ENCODE results near the gene ATP1B2.
A peak's percentile ranks its signal among the peaks of the same experiment; 100 is the strongest.

The ATP1B2 gene

DNA sequence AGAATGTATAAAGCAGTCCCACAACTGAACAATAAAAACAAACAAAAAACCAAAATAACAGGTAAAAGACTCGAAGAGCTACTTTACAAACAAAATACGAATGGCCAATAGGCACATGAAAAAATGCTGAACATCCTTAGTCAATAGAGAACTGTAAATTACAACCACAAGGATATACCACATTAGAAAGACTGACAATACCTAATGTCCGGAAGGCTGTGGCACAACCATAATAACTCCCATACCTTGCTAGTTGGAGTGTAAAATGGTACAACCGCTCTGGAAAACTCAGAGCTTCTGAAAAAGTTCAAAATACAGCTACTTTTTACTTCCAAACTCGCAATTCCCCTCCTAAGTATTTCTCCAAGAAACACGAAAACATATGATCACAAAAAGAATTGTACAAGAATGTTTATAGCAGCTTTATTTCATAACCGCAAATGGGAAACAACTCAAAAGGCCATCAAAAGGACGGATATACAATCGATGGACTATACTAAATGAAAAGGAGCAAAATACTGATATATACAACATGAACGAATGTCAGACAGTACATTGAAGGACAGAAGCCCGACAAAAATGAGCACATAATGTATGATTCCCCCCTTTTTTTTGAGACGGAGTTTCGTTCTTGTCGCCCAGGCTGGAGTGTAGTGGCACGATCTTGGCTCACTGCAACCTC lies 34.3 kb downstream of the ATP1B2 start:
- peak; percentile 23 for DNase-seq

DNA sequence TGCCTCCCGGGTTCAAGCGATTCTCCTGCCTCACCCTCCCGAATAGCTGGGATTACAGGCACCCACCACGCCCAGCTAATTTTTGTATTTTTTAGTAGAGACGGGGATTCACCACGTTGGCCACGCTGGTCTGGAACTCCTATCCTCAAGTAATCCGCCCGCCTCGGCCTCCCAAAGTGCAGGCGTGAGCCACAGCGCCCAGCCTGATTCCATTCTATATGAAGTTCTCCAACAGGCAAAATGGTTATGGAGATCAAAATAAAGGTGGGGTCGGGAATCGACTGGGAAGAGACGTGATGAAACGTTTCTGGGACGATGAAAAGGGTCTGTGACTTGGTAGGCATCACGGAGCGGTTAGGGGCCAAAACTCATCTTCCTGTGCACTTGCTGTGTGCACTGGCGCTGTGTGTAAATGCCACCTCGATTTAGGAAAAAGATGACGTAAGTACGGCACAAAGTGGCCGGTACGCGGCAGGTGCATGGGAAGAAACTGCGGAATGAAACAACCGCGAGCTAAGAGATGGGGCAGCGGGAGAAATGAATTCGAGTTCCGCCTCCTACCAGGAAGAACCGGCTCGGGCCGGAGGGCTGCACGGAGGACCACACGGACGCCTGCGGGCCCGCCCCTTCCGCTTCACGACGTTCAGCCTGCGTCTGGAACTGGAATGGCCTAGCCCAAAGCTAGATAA lies 35.0 kb downstream of the ATP1B2 start:
- no peak for DNase-seq

DNA sequence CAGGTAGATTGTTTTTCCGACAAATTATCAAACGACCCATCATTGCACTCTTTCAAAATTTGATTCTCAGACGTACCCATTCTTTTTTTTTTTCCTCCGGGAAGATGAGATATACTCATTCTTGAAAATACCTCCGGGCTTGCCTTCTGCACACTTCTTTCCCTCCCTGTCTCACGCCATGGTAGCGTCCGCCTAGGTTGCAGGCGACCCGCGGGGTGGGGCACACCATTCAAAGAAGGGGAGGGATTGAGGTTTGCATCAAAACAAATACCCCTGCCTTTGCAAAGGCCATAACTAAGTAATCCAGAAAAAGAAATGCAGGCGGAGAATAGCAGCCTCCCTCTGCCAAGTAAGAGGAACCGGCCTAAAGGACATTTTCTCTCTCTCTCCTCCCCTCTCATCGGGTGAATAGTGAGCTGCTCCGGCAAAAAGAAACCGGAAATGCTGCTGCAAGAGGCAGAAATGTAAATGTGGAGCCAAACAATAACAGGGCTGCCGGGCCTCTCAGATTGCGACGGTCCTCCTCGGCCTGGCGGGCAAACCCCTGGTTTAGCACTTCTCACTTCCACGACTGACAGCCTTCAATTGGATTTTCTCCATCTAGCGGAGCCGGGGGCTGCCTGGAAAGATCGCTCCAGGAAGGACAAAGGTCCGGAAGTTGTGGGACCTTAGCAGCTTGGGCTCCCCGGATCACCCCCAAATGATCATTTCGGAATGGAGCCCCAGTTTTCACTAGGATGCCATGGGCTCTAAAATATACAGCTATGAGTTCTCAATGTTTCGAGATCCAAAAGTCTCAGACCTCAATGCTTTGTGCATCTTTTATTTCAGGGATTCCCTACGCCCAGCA lies 35.7 kb downstream of the ATP1B2 start:
- peak; percentile 100 for DNase-seq

DNA sequence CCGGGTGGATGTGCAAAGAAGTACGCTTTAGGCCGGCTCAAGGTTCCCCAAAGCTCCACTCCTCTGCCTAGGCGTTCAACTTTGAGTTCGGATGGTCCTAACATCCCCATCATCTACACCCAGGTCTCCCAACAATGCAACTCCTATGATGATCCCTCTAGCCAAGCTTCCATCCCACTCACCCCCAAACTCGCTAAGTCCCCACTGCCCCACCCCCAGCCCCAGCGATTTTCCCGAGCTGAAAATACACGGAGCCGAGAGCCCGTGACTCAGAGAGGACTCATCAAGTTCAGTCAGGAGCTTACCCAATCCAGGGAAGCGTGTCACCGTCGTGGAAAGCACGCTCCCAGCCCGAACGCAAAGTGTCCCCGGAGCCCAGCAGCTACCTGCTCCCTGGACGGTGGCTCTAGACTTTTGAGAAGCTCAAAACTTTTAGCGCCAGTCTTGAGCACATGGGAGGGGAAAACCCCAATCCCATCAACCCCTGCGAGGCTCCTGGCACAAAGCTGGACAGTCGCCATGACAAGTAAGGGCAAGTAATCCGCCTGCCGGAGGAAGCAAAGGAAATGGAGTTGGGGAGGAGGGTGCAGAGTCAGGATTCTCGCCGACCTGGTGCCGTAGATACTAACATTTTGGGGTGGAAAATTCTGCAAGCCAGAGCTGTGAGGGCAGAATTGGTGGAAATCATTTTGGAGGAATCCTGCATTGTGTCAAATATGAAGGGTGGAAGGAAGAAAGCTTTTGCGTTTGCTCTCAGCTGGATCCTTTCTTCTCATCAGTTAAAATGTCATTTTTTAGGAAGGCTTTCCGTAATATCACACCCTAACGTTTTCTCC lies 36.6 kb downstream of the ATP1B2 start, which contains the start of gene TP53:
Gene TP53 (minus strand): TSS at position 419 of the 836 bp plus-strand sequence. CDS start 10,896 bp downstream, outside the sequence.
- peak; percentile 84 for DNase-seq

DNA sequence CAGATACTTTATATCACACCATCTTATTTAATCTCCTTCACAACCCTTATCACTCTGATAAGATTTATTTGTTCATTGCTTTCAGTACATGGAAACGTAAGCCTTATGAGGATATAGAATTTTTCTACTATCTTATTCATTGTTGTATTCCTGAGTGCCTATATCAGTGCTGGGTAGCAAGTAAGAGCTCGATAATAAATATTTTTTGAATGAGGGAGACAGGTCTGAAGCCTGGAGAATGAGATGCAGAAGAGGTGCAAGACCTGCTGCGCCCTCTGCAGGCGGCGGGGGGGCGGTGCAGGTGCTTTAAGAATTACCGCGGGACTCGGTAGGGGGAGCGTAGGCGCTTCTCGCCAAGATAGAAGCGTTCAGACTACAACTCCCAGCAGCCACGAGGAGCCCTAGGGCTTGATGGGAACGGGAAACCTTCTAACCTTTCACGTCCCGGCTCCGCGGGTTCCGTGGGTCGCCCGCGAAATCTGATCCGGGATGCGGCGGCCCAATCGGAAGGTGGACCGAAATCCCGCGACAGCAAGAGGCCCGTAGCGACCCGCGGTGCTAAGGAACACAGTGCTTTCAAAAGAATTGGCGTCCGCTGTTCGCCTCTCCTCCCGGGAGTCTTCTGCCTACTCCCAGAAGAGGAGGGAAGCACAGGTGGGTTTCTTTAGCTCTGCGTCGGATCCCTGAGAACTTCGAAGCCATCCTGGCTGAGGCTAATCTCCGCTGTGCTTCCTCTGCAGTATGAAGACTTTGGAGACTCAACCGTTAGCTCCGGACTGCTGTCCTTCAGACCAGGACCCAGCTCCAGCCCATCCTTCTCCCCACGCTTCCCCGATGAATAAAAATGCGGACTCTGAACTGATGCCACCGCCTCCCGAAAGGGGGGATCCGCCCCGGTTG lies 37.4 kb downstream of the ATP1B2 start, which contains the start of gene WRAP53:
Gene WRAP53 (plus strand): TSS at position 570 of the 900 bp plus-strand sequence. CDS start 172 bp downstream, at position 742.
- peak; percentile 97 for DNase-seq

DNA sequence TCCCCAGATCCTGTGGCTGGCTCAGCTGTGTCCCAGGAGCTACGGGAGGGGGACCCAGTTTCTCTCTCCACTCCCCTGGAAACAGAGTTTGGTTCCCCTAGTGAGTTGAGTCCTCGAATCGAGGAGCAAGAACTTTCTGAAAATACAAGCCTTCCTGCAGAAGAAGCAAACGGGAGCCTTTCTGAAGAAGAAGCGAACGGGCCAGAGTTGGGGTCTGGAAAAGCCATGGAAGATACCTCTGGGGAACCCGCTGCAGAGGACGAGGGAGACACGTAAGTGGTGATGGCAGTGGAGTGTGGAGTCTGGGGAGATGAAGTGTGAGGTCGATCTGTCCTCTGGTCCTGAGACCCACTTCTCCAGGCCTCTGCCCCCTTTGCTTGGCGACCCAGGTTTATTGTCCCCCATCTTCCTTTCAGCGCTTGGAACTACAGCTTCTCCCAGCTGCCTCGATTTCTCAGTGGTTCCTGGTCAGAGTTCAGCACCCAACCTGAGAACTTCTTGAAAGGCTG lies 38.1 kb downstream of the ATP1B2 start:
- no peak for DNase-seq

DNA sequence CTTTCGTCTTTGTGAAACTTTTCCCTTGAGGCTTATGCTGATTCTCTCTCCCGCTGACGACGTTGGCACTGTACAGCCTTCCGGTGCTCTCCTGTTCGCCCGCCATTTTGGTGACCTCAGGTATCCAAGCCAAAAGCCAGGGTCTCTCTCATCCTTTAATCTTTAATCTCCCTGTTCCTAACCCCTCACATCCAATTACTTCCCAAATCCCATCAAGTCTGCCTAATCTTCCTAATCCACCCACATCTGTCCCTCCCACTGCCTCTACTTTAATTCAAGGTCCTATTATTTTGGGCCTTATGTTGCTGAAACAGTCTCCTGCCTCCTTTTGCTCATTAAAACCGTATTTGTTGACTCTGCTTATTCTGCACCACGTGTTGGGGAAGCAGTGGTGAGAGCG lies 44.9 kb downstream of the ATP1B2 start:
- DNase-seq, result no peak

DNA sequence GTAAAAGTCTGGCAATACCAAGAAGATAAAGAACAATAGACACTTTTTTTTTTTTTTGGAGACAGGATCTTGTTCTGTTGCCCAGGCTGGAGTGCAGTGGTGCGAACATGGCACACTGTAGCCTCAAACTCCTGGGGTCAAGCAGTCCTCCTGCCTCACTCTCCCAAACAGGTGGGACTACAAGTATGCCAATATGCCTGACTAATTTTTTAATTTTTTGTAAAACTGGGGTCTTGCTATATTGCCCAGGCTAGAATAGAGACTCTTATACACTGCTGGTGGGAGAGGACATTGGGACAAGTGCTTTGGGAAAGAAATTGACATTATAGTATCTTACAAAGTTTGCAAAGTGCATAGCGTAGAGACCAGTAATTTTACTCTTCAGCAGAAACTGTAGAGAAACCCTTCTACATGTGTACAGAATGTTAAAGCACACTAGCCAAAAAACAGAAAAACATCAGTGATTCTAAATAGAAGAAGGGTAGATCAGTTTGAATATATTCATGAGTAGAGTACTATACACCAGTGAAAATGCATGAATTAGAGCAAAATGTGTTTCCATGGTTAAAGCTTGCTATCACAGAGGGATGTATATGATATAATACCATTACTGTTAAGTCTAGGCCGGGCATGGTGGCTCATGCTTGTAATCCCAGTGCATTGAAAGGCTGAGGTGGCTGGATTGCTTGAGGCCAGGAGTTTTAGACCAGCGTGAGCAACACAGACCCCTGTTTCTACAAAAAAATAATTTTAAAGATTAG lies 47.3 kb downstream of the ATP1B2 start:
- DNase-seq, result no peak

DNA sequence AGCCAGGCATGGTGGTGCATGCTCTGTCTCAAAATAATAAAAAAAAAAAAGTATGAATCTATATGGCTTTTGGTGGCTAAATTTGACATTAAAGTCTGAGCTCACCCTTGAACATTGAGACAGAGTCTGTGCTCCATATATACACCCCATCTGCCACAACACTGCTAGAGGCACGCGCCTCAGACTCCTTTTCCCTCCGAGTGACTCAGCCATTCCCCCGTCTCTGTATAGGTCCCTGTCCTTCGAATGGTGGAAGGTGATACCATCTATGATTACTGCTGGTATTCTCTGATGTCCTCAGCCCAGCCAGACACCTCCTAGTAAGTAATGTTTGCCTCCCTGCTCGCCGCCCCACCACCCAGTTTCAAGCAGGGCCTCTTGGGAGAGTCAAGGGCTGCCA lies 49.8 kb downstream of the ATP1B2 start:
- no peak for DNase-seq

DNA sequence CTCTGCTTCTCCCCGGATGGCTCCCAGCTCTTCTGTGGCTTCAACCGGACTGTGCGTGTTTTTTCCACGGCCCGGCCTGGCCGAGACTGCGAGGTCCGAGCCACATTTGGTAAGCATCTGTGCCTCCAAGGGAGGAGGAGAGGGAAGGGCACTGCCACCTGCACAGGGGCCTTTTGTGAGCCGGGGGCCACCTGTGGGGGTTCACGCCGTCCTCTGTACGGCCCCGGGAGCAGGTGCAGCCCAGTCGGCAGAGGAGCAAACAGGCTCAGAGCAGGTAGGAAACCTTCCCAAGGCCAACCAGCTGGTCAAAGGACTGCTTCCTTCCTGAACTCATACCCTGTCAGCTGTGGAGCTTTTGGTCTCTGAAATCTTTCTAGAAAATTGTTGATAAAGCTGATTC lies 51.0 kb downstream of the ATP1B2 start:
- DNase-seq, result no peak

DNA sequence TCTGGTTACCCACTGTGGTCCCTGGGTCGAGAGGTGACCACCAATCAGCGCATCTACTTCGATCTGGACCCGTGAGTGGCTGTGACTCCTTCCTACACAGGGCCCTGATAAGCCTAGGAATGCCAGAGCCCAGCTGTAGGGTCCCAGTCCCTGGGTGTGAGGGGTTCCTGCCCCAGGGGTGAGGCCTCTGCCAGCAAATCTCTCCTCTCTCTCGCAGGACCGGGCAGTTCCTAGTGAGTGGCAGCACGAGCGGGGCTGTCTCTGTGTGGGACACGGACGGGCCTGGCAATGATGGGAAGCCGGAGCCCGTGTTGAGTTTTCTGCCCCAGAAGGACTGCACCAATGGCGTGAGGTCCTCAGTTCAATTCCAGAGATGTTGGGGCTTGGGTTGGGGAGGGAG lies 52.0 kb downstream of the ATP1B2 start:
- DNase-seq, result no peak

DNA sequence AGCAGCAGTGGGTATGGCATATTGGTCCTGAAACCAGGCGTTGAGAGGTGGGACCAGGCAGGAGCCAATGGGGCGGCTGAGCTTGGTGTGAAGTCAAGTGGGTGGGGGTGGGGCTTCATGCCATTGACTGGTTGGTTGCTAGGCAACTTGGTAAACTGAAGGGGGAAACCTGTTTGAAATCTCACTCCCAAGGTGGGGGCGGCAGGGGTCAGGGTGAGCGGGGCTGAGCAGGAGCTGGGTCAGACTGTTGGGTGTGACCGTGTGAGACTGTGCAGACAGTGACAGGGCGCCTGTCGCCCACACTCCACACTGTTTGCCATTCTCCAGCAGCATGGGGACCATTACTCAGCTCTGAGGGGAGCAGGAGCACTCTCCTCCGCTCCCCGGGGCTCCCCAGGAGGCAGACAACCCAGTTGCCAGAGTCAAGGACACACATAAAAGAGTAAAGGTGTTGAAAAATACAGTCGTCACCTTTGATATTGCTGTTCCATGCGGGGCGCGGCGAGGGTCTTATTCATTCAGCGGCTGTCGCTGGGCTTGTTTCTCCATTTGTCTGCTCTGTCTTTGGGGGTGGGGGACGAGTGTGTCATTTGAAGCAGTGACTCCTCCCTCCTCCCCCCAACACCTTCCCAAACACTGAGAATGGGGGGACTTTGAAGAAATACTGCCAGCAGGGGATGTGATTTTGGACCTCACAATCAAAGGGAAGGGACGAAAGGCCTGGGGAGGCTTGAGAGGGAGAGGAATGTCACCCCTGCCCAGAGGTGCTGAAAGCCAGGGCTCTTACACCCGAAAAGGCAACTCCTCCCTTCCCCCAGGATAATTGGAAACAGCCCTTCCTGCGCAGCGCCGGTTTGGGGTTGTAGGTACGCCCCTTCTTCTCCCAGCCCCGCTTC lies 53.1 kb downstream of the ATP1B2 start:
- DNase-seq, result peak; percentile 67

DNA sequence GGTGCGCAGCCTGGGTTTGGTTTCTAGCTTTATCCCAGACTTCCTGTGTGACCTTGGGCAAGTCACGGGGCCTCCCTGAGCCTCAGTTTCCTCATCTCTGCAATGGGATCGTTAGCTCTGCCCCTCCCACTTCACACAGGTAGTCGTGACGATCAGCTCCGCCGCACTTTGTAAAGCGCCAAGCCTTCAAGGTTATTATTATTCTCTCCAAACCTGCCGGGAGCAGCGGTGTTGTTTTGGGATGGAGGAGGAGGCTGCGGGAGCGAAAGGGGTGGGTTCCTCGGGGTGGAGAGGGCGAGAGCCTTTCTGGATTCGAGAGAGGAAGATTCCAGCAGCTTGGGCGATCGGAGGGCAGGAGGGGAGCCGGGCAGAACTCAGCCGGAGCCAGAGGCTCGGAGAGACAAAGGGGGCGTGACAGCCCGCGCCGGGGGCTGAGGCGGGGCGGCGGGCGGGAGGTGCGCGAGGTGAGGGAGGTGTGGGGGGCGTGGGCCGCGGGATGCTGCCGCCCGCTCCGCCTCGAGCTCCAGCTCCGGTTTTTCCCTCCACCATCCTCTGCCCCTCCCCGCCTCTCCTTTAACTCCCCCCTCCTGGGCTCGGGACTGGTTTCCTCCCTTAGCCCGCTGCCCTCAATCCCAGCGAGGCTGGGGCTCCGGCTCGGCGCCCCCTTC lies 54.0 kb downstream of the ATP1B2 start, which contains the start of gene EFNB3:
Gene EFNB3 (plus strand): TSS at position 602 of the 668 bp plus-strand sequence. CDS start 397 bp downstream, outside the sequence.
- peak; percentile 61 for DNase-seq

DNA sequence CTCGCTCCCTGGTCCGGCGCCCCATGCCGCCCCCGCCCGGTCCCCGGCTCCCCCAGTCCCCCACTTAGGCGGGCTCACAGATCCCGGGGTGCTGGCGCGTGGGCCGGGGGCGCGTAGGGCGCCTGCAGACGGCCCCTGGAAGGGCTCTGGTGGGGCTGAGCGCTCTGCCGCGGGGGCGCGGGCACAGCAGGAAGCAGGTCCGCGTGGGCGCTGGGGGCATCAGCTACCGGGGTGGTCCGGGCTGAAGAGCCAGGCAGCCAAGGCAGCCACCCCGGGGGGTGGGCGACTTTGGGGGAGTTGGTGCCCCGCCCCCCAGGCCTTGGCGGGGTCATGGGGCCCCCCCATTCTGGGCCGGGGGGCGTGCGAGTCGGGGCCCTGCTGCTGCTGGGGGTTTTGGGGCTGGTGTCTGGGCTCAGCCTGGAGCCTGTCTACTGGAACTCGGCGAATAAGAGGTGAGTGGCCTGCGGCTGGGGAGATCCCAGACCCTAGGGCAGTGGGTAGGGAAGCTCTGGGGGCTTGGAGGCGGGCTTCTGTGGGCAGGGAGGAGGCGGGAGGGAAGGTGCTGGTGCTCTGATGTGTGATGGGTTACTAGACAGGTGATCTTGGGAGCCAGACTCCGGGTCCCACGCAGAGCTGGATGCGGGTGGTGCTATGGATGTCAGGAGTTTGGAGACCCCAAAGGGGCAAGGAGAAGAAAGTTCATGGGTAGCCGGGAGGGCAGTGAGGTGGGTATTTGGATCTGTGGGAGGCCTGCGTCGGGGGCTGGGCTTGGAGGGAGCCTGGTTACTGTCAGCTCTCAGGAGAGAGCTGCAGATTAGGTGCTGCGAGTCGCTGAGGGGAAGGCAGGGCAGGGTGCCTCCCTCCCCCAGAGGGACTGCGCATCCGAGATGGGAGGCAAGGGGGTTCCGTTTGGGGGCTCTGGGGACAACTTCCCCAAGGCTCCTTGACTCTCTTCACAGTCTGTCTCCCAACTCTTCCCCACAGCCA lies 54.8 kb downstream of the ATP1B2 start:
- DNase-seq, result peak; percentile 40

DNA sequence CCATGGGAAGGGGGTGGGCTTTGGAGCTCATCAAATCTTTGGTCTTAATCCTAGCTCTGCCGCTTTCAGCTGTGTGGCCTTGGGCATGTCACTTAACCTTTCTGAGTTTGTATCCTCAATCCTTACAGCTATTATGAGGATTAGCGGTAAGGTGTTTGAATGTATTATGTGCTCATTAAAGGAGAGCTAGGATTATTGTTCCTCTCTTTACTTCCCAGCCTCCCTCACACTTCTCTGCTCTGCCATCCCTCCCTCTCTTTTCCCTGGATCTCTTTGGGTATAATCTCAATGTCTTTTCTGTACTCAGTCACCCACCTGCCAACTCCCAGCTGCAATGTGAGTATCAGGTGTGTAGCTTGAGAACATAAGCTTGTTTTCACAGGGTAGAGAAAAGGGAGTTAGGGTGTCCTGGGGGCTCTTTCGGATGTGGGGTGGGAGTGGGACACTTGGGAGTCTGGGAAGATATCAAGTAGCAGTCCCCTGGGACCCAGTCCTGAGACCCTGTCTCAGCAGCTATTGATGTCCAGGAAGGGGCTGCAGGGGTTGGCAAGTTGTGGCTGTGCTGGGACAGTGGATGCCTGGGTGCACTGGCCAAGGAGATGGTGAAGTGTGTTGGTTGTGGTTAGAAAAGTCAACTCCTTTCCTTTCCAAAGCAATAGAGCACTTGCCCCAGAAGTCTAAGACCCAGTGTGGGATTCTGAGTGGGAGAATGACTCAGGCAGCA lies 56.1 kb downstream of the ATP1B2 start:
- no peak for DNase-seq
